ENCODE measurements around the gene INPP1.
"Not testable (repeated sequence)": the region's sequence is repeated elsewhere in the genome, so short reads cannot be mapped to it uniquely, and the experiment has no call there.

The INPP1 gene

GRCh38 chr2:190333928-190334327, 9.5 kb upstream of the INPP1 start:
- no peak for DNase-seq (ENCODE audit: low read depth in 4 of 4, low spot score in 1 of 4)

- no peak for DNase-seq (ENCODE audit: low read depth in 4 of 4, low spot score in 1 of 4)
Measured at GRCh38 chr2:190334479-190335224, 8.7 kb upstream of the INPP1 start.

- no peak for DNase-seq (ENCODE audit: low read depth in 4 of 4, low spot score in 1 of 4)
Measured at GRCh38 chr2:190335225-190335559, 8.2 kb upstream of the INPP1 start.

- DNase-seq (ENCODE audit: low read depth in 4 of 4, low spot score in 1 of 4): not testable (repeated sequence)
Measured at GRCh38 chr2:190335584-190335983, 7.8 kb upstream of the INPP1 start.

GRCh38 chr2:190336420-190336819, 7.0 kb upstream of the INPP1 start:
- DNase-seq (ENCODE audit: low read depth in 4 of 4, low spot score in 1 of 4): no peak

GRCh38 chr2:190338453-190338852, 4.9 kb upstream of the INPP1 start:
- no peak for DNase-seq (ENCODE audit: low read depth in 4 of 4, low spot score in 1 of 4)

- no peak for DNase-seq (ENCODE audit: low read depth in 4 of 4, low spot score in 1 of 4)
Measured at GRCh38 chr2:190339394-190339793, 4.0 kb upstream of the INPP1 start.

GRCh38 chr2:190340369-190340768, 3.0 kb upstream of the INPP1 start:
- no peak for DNase-seq (ENCODE audit: low read depth in 4 of 4, low spot score in 1 of 4)

- no peak for DNase-seq (ENCODE audit: low read depth in 4 of 4, low spot score in 1 of 4)
Measured at GRCh38 chr2:190342611-190343010, 778 bp upstream of the INPP1 start.

- no peak for DNase-seq (ENCODE audit: low read depth in 4 of 4, low spot score in 1 of 4)
Measured at GRCh38 chr2:190343089-190343535, 277 bp upstream of the INPP1 start.

- DNase-seq (ENCODE audit: low read depth in 4 of 4, low spot score in 1 of 4): no peak
Measured at GRCh38 chr2:190344276-190344827, 963 bp downstream of the INPP1 start.

GRCh38 chr2:190350371-190350770, 7.0 kb downstream of the INPP1 start:
- DNase-seq (ENCODE audit: low read depth in 4 of 4, low spot score in 1 of 4): no peak

- DNase-seq (ENCODE audit: low read depth in 4 of 4, low spot score in 1 of 4): no peak
Measured at GRCh38 chr2:190351955-190352354, 8.6 kb downstream of the INPP1 start.

- DNase-seq (ENCODE audit: low read depth in 4 of 4, low spot score in 1 of 4): no peak
Measured at GRCh38 chr2:190352668-190353536, 9.5 kb downstream of the INPP1 start.

- no peak for DNase-seq (ENCODE audit: low read depth in 4 of 4, low spot score in 1 of 4)
Measured at GRCh38 chr2:190353537-190353899, 10.1 kb downstream of the INPP1 start.

GRCh38 chr2:190354003-190354690, 10.8 kb downstream of the INPP1 start:
- DNase-seq (ENCODE audit: low read depth in 4 of 4, low spot score in 1 of 4): no peak

GRCh38 chr2:190355968-190356644, 12.7 kb downstream of the INPP1 start:
- no peak for DNase-seq (ENCODE audit: low read depth in 4 of 4, low spot score in 1 of 4)

- no peak for DNase-seq (ENCODE audit: low read depth in 4 of 4, low spot score in 1 of 4)
Measured at GRCh38 chr2:190357600-190357999, 14.2 kb downstream of the INPP1 start.

GRCh38 chr2:190358655-190359448, 15.5 kb downstream of the INPP1 start:
- not testable (repeated sequence) for DNase-seq (ENCODE audit: low read depth in 4 of 4, low spot score in 1 of 4)

GRCh38 chr2:190360561-190360960, 17.2 kb downstream of the INPP1 start:
- no peak for DNase-seq (ENCODE audit: low read depth in 4 of 4, low spot score in 1 of 4)

Measured in stimulated activated CD4-positive, alpha-beta T cell treated with anti-CD3 and anti-CD28 coated beads, Interleukin-1b, Interleukin-23, amount 100 ng/mL, for 24 hours (primary cell).